ENCODE measurements around the gene SDK1.

The SDK1 gene

DNA sequence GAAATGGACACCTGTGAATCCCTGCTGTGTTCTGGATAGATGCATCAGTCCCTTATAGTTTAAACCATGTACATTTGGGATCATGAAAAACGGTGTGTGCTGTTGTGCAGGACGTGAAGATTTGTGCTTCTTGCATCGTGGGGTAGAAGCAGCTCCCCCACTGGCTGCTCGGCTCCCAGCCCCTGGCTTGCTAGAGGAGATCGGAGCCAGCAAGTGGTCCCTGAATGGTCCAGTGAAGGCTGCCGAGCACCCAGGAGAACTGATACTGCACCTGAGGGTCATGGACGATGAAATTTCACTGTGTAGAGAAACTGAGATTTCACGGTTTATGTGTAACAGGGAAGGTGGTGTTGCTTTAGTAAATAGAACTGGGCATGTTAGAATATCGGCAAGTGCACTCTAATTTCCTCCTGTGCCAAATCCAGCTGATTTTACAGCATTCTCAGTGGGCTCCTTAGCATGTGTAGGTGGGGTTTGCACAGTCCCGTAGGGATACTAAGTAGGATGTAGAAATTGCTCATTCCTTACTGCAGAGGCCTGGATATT is 726.0 kb downstream of the SDK1 start:
- no peak for DNase-seq

DNA sequence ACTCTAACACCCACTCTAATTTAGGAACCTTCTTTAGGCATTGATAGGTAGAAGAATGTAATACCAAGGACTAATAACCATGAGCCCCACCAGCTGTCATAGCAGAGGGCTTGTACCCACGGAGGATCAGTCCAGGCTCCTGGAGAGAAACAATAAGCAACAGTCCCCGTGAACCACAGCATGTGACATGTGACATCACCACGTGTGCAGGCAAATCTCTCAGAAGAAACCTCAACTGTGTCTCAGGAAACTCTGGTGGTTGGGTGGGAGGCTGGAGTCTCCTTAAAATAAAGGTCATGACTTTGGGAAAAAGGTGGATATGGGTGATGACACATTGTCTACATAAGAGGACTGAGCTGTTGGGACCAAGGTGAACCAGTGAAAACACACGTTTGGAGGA is 727.2 kb downstream of the SDK1 start:
- DNase-seq, result no peak

- no peak for DNase-seq
Measured at GRCh38 chr7:4029941-4030340, 728.9 kb downstream of the SDK1 start.

- DNase-seq, result no peak
Measured at GRCh38 chr7:4030346-4030950, 729.4 kb downstream of the SDK1 start.

DNA sequence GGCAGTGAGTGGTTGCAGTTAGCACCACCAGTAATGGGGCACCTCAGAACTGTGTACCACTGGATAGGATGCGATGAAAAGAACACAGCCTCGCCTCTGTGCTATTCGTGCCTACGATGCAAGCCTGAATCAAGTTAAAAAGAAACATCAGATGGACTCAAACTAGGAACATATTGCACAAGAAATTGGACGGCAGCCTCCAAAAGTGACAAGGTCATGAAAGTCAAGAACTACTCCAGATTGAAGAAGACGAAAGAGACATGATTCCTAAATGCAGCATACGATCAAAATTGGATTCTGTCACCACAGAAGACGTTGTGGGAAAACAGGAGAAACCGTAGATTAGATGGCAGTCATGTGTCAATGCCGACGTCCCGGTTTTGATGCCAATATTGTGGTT is 732.9 kb downstream of the SDK1 start:
- DNase-seq, result no peak

DNA sequence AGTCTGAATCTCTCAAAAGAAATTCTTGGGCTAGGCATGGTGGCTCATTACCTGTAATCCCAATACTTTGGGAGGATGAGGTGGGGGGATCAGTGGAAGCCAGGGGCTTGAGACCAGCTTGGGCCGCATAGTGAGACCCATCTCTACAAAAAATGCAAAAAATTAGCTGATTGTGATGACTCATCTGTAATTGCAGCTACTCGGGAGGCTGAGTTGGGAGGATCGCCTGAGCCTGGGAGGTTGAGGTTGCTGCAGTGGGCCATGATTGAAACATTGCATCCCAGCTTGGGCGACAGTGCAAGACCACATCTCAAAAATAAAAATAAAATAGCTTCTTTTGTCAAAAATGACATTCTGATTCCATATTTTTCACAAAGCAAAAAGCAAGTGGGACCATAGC is 736.3 kb downstream of the SDK1 start:
- no peak for DNase-seq

GRCh38 chr7:4037877-4038276 is 736.8 kb downstream of the SDK1 start:
- DNase-seq, result no peak

- DNase-seq, result no peak
Measured at GRCh38 chr7:4040109-4040928, 739.3 kb downstream of the SDK1 start.

DNA sequence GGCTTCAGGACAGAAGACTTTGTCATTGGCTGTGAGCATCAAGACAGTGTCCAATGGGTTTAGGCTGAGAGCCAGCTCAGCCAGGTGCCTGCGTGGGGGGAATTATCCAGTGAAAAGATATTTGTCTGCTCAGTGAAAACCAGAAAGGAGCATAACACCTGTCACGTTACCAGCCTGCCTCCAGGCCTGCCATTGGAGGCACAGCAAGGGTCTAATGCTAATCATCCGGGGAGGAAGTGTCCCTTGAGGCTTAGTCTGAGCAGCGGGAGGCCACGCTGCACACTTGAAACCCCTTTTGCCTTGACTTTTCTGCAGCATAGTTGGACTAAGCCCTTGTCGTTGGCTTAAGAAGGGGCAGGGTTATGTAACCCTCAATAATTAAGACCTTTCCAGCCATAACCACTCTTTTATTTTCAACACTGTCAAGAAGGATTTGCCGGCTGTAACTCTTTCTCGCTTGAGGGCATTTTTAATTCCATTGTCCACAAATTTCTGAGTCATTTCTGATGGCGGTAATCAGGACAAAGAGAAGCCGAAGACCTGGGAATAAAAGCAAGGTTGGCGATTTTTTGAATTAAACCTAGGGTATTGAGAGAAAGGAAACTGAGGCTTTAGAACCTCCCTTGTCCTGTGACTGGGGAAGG is 741.5 kb downstream of the SDK1 start:
- DNase-seq, result no peak

DNA sequence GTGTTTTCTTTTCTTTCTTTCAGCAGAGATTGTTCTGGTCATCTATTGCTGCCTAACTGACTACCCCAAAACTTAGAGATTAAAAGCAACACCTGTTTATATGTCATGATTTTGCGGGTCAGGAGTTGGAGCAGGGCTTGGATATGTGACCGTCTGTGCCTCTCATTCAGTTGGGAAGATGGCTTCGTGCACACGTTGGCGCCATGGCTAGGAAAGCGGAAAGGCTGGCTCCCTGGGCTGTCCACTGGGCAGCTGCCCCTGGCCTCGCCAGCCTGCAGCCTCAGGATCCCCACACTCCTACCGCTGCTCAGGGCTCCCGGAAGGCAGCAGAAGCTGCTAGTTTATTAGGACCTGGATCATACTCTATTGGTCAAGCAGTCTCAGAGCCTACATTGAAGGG is 742.9 kb downstream of the SDK1 start:
- no peak for DNase-seq

DNA sequence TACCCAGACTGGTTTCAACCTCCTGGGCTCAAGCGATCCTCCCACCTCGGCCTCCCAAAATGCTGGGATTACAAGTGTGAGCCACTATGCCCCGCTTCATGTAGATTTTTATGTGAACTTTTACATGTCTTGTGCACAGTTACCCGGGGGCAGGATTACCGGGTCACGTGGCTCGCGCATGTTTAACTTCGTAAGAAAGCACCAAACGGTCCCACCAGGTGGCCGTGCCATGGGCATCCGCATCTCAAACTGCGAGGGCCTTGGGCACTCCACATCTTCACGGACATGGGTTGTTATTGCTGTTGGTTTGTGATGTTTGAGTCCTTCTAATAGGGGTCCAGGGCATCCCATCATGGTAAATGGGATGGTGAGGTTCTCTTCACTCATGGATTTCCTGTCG is 744.4 kb downstream of the SDK1 start:
- no peak for DNase-seq

- no peak for DNase-seq
Measured at GRCh38 chr7:4045975-4046374, 744.9 kb downstream of the SDK1 start.

DNA sequence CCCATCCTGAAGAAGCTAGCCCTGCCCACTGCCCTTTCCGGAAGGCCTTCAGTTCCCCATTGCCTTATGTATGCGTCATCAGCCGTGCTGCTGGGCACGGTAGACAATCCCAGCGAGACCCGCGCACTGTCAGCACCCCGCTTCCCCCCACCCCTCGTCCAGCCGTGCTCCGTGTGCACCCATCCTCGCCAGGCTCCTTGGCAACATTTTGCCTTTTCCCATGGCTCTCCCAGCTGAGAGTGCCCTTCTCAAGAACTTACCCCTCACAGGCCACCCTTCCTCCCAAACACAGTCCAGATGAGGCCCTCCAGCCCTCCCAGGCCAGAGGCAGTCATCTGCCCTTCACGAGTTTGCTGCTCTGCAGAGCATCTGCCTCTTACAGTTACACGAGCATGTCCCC is 747.3 kb downstream of the SDK1 start:
- no peak for DNase-seq

- DNase-seq, result no peak
Measured at GRCh38 chr7:4049202-4049601, 748.1 kb downstream of the SDK1 start.

DNA sequence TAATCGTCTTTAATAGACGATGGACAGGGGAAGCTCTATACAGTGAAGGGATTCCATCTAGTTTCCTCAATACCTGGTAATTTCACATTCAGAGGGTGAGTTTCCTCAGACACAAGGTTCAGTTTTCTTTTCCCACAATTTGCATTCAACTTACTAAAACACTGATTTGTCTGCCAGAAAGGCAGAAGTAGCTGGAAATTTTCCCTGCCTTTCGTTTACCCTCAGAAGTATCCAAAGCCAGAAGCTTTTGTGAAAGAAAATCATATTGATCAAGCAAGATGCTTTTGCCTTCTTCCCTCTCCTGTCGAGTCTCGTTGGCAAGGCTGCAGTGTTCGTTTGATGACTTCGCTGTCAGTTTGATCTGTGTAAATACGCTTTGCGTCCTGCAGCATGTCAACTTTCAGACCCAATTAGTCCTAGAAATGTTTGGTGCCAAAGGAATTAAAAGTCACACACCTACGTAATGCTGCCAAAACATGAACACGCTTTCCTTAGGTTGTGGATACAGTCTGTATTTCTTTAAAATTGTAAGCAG is 749.1 kb downstream of the SDK1 start:
- DNase-seq, result no peak

DNA sequence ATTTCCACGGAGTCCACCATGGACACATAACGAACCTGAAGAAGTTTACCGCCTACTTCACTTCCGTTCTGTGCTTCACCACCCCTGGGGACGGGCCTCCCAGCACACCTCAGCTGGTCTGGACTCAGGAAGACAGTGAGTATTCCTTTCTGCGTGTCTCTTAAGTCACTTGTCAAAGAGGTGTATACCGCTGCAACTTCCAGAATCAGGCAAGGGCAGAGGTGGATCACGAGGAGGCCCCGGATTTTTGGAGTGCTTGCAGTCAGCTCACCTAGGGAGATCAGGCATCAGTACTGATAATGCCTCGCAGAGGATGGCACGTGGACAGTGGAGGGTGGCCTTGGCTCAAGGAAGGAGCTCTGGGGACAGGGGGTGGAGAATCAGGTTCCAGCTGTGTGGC is 750.6 kb downstream of the SDK1 start:
- DNase-seq, result no peak

- DNase-seq, result no peak
Measured at GRCh38 chr7:4052130-4052529, 751.1 kb downstream of the SDK1 start.

DNA sequence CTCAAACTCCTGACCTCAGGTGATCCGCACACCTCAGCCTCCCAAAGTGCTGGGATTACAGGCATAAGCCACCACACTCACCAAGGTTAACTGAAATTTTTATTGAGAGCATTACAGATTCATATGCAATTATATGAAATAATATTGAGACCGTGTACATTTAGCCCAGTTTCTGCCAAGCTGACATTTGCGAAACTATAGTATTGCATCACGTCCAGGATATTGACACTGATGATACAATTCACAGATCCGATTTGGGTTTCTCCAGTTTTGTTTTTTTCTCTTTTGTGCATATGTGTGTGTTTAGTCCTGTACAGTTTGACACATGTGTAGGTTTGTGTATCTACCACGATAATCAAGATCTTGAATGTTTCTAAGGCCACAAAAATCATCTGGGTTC is 753.1 kb downstream of the SDK1 start:
- no peak for DNase-seq

- DNase-seq, result no peak
Measured at GRCh38 chr7:4056552-4057288, 755.7 kb downstream of the SDK1 start.

DNA sequence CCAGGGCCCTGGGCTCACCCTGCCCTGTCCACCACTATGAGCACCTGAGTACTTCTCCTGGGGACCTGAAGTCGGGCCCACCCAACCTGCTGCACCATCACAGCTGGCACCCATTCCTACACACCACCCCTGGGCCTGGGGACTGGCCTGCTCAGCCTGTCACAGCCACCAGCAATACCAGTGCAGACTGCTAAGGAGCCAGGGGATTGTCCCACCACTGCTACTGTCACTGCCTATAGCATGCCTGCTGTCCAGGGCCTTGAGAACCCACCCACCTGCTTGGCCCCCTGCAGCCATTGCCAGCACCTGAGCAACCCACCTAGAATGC is 756.2 kb downstream of the SDK1 start:
- no peak for DNase-seq

GRCh38 chr7:4058158-4058557 is 757.1 kb downstream of the SDK1 start:
- no peak for DNase-seq

- DNase-seq, result no peak
Measured at GRCh38 chr7:4065190-4065589, 764.1 kb downstream of the SDK1 start.

DNA sequence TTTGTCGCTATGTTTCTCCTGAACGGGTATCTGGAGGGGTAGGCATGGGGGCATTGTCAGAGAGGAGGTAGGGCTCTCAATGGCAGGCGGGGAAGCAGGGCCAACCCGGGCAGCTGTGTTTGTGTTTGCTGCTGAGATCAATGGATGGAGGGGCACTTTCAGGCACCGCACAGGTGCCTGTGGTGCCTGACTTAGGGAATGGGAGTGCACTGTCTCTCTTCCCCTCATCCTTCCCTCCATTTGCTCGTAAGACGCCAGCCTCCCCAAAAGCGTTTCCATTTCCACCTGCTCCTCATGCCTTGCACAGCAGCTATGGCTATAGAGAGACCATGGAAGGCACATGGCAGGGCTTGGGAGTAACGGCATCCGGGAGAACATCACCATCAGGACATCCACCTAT is 765.2 kb downstream of the SDK1 start:
- no peak for DNase-seq
